GM12892 (cell line): ENCODE measurements around the gene FAM184B.

Experiments used
- POLR2A ChIP-seq: IDR thresholded peaks from 2 replicates; pipeline ENCODE4 v1.6.1; 2011; ENCODE audit warnings: low read depth, low read length, control low read depth
- POLR2AphosphoS5 ChIP-seq: IDR thresholded peaks from 2 replicates; pipeline ENCODE4 v1.6.1; 2011; ENCODE audit warnings: low read depth, low read length, control low read depth
- TAF1 ChIP-seq: IDR thresholded peaks from 2 replicates; pipeline ENCODE4 v1.6.1; 2011; ENCODE audit warnings: low read depth, mild to moderate bottlenecking, control low read depth, low read length, borderline replicate concordance

DNA sequence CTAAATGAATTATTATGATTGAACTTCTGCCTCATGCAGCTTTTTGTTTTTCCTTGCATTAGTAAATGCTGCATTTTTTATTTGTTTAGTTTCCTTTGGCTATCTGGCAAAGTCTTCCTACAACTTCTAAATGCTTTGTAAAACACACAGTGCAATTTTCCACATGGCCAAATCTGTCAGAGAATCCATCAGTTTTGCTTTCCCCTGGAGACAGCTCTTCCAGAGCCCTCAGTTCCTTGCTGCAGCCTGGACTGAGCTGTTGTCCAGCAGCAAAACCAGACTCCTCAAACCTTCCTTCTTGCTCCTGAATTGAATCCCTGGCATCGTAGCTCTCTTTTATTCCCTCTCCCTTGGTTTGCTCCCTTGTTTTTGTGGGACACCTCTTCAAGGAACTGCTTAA is 124.3 kb downstream of the FAM184B start:
- no peak for TF ChIP-seq POLR2A
- no peak for TF ChIP-seq TAF1
- no peak for TF ChIP-seq POLR2AphosphoS5
